ENCODE measurements around the gene BRWD1.

The BRWD1 gene

GRCh38 chr21:39180429-39181019, 132.9 kb downstream of the BRWD1 start:
- Histone ChIP-seq H2AFZ (ENCODE audit: low read depth, low read length) (no peak overlapping the region), H3K4me2 (ENCODE audit: insufficient read depth, low read length) (peak overlapping the region; percentile 89), H3K4me3 (ENCODE audit: low read depth in 1 of 2, low read length in 2 of 2) (0 out of 4 replicates have a peak overlapping the region, but pooled peaks of 1 of the 2 experiments have one; percentile 97), H3K9me3 (ENCODE audit: insufficient read depth, low read length, severe bottlenecking) (no peaks in the 10 kb centered on the region), H3K9ac (ENCODE audit: low read depth, low read length) (0 out of 2 replicates have a peak overlapping the region, but pooled peaks have one; percentile 85), H3K27me3 (ENCODE audit: insufficient read depth, low read length, poor library complexity) (no peaks in the 10 kb centered on the region), H3K4me1 (ENCODE audit: insufficient read depth, low read length) (peaks cover 48% of the 10 kb centered on the region), H3K27ac (ENCODE audit: low read length) (peak overlapping the region; percentile 36; the same call in 1 of the 2 replicates), H3K36me3 (ENCODE audit: insufficient read depth, low read length) (peaks cover 49% of the 10 kb centered on the region), H3K79me2 (ENCODE audit: insufficient read depth, low read length) (peaks cover 64% of the 10 kb centered on the region), H4K20me1 (ENCODE audit: insufficient read depth, low read length) (peaks cover 18% of the 10 kb centered on the region; the same call in 1 of the 2 replicates)
- ATAC-seq (ENCODE audit: insufficient read depth, low read depth) (no peak), DNase-seq (no peak)
- TF ChIP-seq CTCF (IDR thresholded peaks at IDR 0.05; ENCODE audit: borderline replicate concordance, extremely low read depth, low read length, poor library complexity, severe bottlenecking) (peak; percentile 40), EZH2 (IDR thresholded peaks at IDR 0.05; ENCODE audit: borderline replicate concordance, low read depth, low read length, severe bottlenecking) (no peak)

- no peak overlapping the region for H3K4me3 ChIP-seq (ENCODE audit: low read depth in 1 of 2, low read length in 2 of 2)
- H3K27me3 ChIP-seq (ENCODE audit: insufficient read depth, low read length, poor library complexity) = no peaks in the 10 kb centered on the region
- H2AFZ ChIP-seq (ENCODE audit: low read depth, low read length) = no peak overlapping the region
- H3K4me1 ChIP-seq (ENCODE audit: insufficient read depth, low read length) = peaks cover 37% of the 10 kb centered on the region
- H3K4me2 ChIP-seq (ENCODE audit: insufficient read depth, low read length) = peak overlapping the region; percentile 7; the same call in 1 of the 2 replicates
- peaks cover 19% of the 10 kb centered on the region; the same call in 1 of the 2 replicates for H4K20me1 ChIP-seq (ENCODE audit: insufficient read depth, low read length)
- H3K9ac ChIP-seq (ENCODE audit: low read depth, low read length) = no peak overlapping the region
- no peak overlapping the region for H3K27ac ChIP-seq (ENCODE audit: low read length)
- DNase-seq (no peak), ATAC-seq (ENCODE audit: insufficient read depth, low read depth) (no peak)
- no peaks in the 10 kb centered on the region for H3K9me3 ChIP-seq (ENCODE audit: insufficient read depth, low read length, severe bottlenecking)
- H3K79me2 ChIP-seq (ENCODE audit: insufficient read depth, low read length) = peaks cover 64% of the 10 kb centered on the region
- TF ChIP-seq CTCF (IDR thresholded peaks at IDR 0.05; ENCODE audit: borderline replicate concordance, extremely low read depth, low read length, poor library complexity, severe bottlenecking) (no peak), EZH2 (IDR thresholded peaks at IDR 0.05; ENCODE audit: borderline replicate concordance, low read depth, low read length, severe bottlenecking) (no peak)
- peaks cover 67% of the 10 kb centered on the region for H3K36me3 ChIP-seq (ENCODE audit: insufficient read depth, low read length)
Measured at GRCh38 chr21:39178421-39178820, 135.0 kb downstream of the BRWD1 start.

- H3K27ac ChIP-seq (ENCODE audit: low read length) = no peak overlapping the region
- H3K4me3 ChIP-seq (ENCODE audit: low read depth in 1 of 2, low read length in 2 of 2) = no peak overlapping the region
- ATAC-seq (ENCODE audit: insufficient read depth, low read depth) = no peak
- H3K79me2 ChIP-seq (ENCODE audit: insufficient read depth, low read length) = peaks cover 45% of the 10 kb centered on the region
- no peak for DNase-seq
- H2AFZ ChIP-seq (ENCODE audit: low read depth, low read length) = no peak overlapping the region
- TF ChIP-seq CTCF (IDR thresholded peaks at IDR 0.05; ENCODE audit: borderline replicate concordance, extremely low read depth, low read length, poor library complexity, severe bottlenecking) (no peak), EZH2 (IDR thresholded peaks at IDR 0.05; ENCODE audit: borderline replicate concordance, low read depth, low read length, severe bottlenecking) (no peak)
- peaks cover 22% of the 10 kb centered on the region for H3K4me1 ChIP-seq (ENCODE audit: insufficient read depth, low read length)
- no peak overlapping the region for H3K9ac ChIP-seq (ENCODE audit: low read depth, low read length)
- H4K20me1 ChIP-seq (ENCODE audit: insufficient read depth, low read length) = peaks cover 14% of the 10 kb centered on the region; the same call in 1 of the 2 replicates
- H3K9me3 ChIP-seq (ENCODE audit: insufficient read depth, low read length, severe bottlenecking) = no peaks in the 10 kb centered on the region
- H3K27me3 ChIP-seq (ENCODE audit: insufficient read depth, low read length, poor library complexity) = no peaks in the 10 kb centered on the region
- H3K36me3 ChIP-seq (ENCODE audit: insufficient read depth, low read length) = peaks cover 83% of the 10 kb centered on the region
- no peak overlapping the region for H3K4me2 ChIP-seq (ENCODE audit: insufficient read depth, low read length)
Measured at GRCh38 chr21:39176271-39176709, 137.1 kb downstream of the BRWD1 start.
